Measurements from ENCODE around the gene ST8SIA5. TPM values are rescaled to one million over a fixed set of nuclear protein-coding genes. Genes with fewer than 3 reads are reported as not detected.

ST8SIA5 gene
- total and polyA plus RNA-seq, 2 experiments from 2014 or later: 3.3 to 4.8 TPM

- Histone ChIP-seq H3K4me3 (no peak overlapping the region), H2AFZ (0 out of 2 replicates have a peak overlapping the region, but pooled peaks have one; percentile 23), H3K27ac (ENCODE audit: low read depth) (no peak overlapping the region), H3K4me1 (ENCODE audit: insufficient read depth) (no peaks in the 10 kb centered on the region), H3F3A (replicated peaks; ENCODE audit: low read depth) (no peaks in the 10 kb centered on the region), H3K4me2 (no peak overlapping the region), H3K9me2 (ENCODE audit: insufficient read depth) (no peaks in the 10 kb centered on the region), H3K27me3 (ENCODE audit: insufficient read depth) (no peaks in the 10 kb centered on the region), H4K20me1 (replicated peaks; ENCODE audit: insufficient read depth) (no peaks in the 10 kb centered on the region), H3K36me3 (ENCODE audit: insufficient read depth) (no peaks in the 10 kb centered on the region), H3K79me2 (replicated peaks; ENCODE audit: insufficient read depth) (no peaks in the 10 kb centered on the region)
- no peak for ATAC-seq
- no peaks in the 10 kb centered on the region; the same call in 2 of the 3 replicates for H3K4me1 Mint-ChIP-seq
- DNase-seq (ENCODE audit: low spot score): no peak
- H3K36me3 Mint-ChIP-seq (ENCODE audit: low read depth): no peaks in the 10 kb centered on the region
- H3K9me3 Mint-ChIP-seq: peaks cover 9% of the 10 kb centered on the region; the same call in 2 of the 3 replicates
- H3K27ac Mint-ChIP-seq: no peak overlapping the region
- no peak overlapping the region for H3K4me3 Mint-ChIP-seq
- TF ChIP-seq POLR2AphosphoS5 (IDR thresholded peaks at IDR 0.05; ENCODE audit: low read depth) (no peak), JUNB (IDR thresholded peaks at IDR 0.05; ENCODE audit: unreplicated experiment) (no peak), CREB1 (CRISPR knock-in tag; IDR thresholded peaks at IDR 0.05; ENCODE audit: low read depth) (no peak), ZNF114 (CRISPR knock-in tag; IDR thresholded peaks at IDR 0.05) (no peak), ETS1 (IDR thresholded peaks at IDR 0.05) (no peak), EZH2 (IDR thresholded peaks at IDR 0.05; ENCODE audit: low read depth, unreplicated experiment) (no peak)
- TF ChIP-seq, protein P1, sequence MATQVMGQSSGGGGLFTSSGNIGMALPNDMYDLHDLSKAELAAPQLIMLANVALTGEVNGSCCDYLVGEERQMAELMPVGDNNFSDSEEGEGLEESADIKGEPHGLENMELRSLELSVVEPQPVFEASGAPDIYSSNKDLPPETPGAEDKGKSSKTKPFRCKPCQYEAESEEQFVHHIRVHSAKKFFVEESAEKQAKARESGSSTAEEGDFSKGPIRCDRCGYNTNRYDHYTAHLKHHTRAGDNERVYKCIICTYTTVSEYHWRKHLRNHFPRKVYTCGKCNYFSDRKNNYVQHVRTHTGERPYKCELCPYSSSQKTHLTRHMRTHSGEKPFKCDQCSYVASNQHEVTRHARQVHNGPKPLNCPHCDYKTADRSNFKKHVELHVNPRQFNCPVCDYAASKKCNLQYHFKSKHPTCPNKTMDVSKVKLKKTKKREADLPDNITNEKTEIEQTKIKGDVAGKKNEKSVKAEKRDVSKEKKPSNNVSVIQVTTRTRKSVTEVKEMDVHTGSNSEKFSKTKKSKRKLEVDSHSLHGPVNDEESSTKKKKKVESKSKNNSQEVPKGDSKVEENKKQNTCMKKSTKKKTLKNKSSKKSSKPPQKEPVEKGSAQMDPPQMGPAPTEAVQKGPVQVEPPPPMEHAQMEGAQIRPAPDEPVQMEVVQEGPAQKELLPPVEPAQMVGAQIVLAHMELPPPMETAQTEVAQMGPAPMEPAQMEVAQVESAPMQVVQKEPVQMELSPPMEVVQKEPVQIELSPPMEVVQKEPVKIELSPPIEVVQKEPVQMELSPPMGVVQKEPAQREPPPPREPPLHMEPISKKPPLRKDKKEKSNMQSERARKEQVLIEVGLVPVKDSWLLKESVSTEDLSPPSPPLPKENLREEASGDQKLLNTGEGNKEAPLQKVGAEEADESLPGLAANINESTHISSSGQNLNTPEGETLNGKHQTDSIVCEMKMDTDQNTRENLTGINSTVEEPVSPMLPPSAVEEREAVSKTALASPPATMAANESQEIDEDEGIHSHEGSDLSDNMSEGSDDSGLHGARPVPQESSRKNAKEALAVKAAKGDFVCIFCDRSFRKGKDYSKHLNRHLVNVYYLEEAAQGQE (IDR thresholded peaks at IDR 0.05; ENCODE audit: unreplicated experiment): no peak
- H3K27me3 Mint-ChIP-seq (ENCODE audit: insufficient read depth, low read depth, poor library complexity): peaks cover 7% of the 10 kb centered on the region
Observed at GRCh38 chr18:46738491-46738890, 18.4 kb downstream of the ST8SIA5 start.

GRCh38 chr18:46736736-46737135 is 20.1 kb downstream of the ST8SIA5 start:
- no peaks in the 10 kb centered on the region for H3K79me2 ChIP-seq (replicated peaks; ENCODE audit: insufficient read depth)
- no peaks in the 10 kb centered on the region for H3K9me2 ChIP-seq (ENCODE audit: insufficient read depth)
- H3K27ac ChIP-seq (ENCODE audit: low read depth): no peak overlapping the region
- no peak for ATAC-seq
- H3K36me3 Mint-ChIP-seq (ENCODE audit: low read depth): 0 out of 3 replicates have a peak, but pooled peaks cover under 1% of the 10 kb centered on the region
- H3K4me2 ChIP-seq: no peak overlapping the region
- no peak for DNase-seq (ENCODE audit: low spot score)
- no peaks in the 10 kb centered on the region for H4K20me1 ChIP-seq (replicated peaks; ENCODE audit: insufficient read depth)
- H3K27ac Mint-ChIP-seq: no peak overlapping the region
- H3K36me3 ChIP-seq (ENCODE audit: insufficient read depth): no peaks in the 10 kb centered on the region
- TF ChIP-seq ETS1 (IDR thresholded peaks at IDR 0.05) (no peak), POLR2AphosphoS5 (IDR thresholded peaks at IDR 0.05; ENCODE audit: low read depth) (no peak), CTCF (conservative IDR thresholded peaks at IDR 0.05; ENCODE audit: low read depth in 2 of 2) (no peak), ZNF331 (CRISPR knock-in tag; IDR thresholded peaks at IDR 0.05; ENCODE audit: low read depth) (no peak), STAT1 (IDR thresholded peaks at IDR 0.05; ENCODE audit: unreplicated experiment) (no peak)
- TF ChIP-seq, protein P1 (IDR thresholded peaks at IDR 0.05; ENCODE audit: unreplicated experiment): no peak
- H3K4me1 Mint-ChIP-seq: no peaks in the 10 kb centered on the region; the same call in 2 of the 3 replicates
- no peak overlapping the region for H3K4me3 Mint-ChIP-seq
- H2AFZ ChIP-seq: no peak overlapping the region
- H3F3A ChIP-seq (replicated peaks; ENCODE audit: low read depth): no peaks in the 10 kb centered on the region
- H3K4me1 ChIP-seq (ENCODE audit: insufficient read depth): no peaks in the 10 kb centered on the region
- H3K9me3 Mint-ChIP-seq: peaks cover 4% of the 10 kb centered on the region; the same call in 1 of the 3 replicates
- H3K27me3 Mint-ChIP-seq (ENCODE audit: insufficient read depth, low read depth, poor library complexity): peaks cover 9% of the 10 kb centered on the region
- H3K27me3 ChIP-seq (ENCODE audit: insufficient read depth): no peaks in the 10 kb centered on the region
- no peak overlapping the region for H3K4me3 ChIP-seq
